Peyer's patch (tissue), 4 donors: ENCODE data around the gene PRXL2C.

Experiments
- CTCF ChIP-seq, 6 experiments: fragments of 450-650 bp in 4 of 6; fragments of 200-600 bp in 2 of 6; sonication (generic) in 1 of 6; IDR thresholded peaks; one replicate each; pipeline ENCODE4 v1.5.1; 2017 to 2019; ENCODE audit warnings: antibody characterized with exemption in 6 of 6, mild to moderate bottlenecking in 3 of 6, moderate library complexity in 1 of 6
- POLR2A ChIP-seq, 2 donors: fragments of 450-650 bp; IDR thresholded peaks; one replicate each; pipeline ENCODE4 v1.5.1; 2017; ENCODE audit warnings: antibody characterized with exemption in 2 of 2, mild to moderate bottlenecking in 2 of 2, moderate library complexity in 2 of 2

- no peak for TF ChIP-seq CTCF (IDR thresholded peaks at IDR 0.05)
- no peak for TF ChIP-seq POLR2A (IDR thresholded peaks at IDR 0.05)
Measured at GRCh38 chr9:96661711-96662110, 6.6 kb upstream of the PRXL2C start.
